Kasumi-1 (cell line): ENCODE results near the gene PPP1R13B.
A peak's percentile ranks its signal among the peaks of the same experiment; 100 is the strongest.

Experiments
- DNase-seq, 2 experiments: peaks; one replicate each; lab custom pipeline; 2025; lab: John Stamatoyannopoulos, UW

Gene PPP1R13B

DNA sequence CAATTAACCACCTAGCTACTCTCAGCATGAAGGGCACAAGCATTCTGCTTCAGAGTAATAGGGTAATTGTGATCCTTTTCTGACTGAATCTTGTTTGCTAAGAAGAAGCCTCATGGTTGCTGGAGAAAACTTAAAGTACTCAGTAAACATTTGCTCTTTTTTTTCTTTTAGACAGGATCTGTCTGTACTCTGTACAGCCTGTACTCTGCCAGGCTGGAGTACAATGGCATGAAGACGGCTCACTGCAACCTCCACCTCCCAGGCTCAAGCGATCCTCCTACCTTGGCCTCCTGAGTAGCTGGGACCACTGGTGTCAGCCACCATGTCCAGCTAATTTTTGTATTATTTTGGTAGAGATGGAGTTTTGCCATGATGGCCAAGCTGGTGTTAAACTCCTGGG is 12.4 kb downstream of the PPP1R13B start:
- no peak for DNase-seq

DNA sequence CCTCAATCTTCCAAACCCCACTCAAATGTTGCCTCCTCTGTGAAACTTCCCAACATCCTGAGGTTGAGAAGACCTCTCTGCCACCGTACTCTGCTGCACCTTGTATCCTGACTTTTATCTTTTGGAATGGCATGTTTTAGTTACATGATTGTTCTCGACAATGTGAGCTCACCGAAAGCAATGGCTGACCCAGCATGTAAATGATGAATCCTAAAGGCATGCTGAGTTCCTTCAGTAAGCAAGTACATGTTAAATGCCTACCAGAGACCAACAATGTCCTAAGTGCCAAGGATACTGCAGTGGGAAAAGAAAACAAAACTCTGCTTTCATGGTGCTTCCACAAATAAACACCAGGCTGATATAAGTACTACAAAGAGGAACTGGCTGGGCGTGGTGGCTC is 13.7 kb downstream of the PPP1R13B start:
- DNase-seq: no peak

DNA sequence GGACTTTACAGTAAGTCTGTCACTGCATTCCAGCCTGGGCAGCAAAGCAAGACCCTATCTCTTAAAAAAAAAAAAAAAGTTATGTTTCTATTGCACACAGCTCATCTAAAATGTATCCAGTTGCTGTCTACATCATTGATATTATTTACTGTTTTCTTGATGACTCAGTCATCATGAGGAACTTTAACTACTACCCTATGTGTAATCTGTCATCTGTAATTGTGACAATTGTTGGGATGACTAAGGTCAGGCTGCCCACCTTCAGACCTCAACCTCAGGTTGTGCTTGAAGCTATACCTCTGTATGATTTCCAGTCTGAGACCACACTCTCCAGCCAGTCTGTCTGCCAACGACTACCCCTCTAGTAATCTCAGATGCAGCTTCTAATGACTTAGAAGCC is 15.3 kb downstream of the PPP1R13B start:
- no peak for DNase-seq

DNA sequence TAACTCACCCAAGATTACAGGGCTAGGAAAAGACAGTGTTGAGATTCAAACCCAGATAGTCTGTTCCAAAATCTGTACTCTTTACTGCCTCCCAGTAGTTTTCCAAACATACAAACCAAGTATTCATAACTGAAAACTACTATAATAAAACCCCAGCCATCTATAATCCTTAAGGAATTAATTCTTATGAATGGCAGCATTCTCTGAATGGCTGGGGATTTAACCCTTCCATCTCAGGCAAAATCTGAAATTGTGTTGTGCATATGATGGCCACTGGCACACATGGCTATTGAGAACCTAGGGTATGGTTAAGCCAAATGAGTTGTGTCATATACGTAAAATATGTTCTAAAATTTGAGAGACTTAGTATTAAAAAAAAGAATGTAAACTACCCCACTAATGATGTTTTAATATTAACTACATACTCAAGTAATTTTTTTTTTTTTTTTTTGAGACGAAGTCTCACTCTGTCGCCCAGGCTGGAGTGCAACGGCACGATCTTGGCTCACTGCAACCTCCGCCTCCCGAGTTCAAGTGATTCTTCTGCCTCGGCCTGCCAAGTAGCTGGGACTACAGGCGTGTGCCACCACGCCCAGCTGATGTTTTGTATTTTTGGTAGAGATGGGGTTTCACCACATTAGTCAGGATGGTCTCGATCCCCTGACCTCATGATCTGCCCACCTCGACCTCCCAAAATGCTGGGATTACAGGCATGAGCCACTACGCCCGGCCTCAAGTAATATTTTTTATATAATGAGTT is 16.7 kb downstream of the PPP1R13B start:
- DNase-seq: no peak

DNA sequence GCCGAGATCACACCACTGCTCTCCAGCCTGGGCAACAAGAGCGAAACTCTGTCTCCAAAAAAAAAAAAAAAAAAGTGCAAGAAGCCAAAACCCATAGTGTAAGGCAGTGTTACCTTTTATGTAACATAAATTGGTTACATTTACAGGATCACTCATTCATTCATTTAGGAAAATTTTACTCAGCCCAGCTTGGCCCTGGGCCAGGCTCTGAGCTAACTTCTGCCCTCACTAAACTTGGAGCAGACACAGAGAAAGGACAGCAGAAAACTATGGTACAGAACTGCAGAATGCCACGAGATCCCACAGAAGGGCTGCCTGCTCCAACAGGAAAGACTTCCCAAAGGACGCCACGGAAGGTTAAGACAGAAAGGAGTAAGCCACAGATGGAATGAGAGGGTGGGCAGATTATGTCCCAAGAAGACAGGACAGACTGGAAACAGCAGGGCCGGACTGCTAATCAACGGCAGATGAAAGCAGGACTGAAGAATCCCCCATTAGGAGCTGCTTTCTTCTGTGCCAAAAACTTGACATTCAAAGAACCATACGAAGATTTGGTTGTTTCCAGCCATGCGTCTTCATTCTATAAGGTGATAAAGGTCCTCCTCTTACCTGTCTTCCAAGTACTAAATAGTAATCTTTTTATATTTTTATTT is 18.9 kb downstream of the PPP1R13B start:
- DNase-seq: no peak

DNA sequence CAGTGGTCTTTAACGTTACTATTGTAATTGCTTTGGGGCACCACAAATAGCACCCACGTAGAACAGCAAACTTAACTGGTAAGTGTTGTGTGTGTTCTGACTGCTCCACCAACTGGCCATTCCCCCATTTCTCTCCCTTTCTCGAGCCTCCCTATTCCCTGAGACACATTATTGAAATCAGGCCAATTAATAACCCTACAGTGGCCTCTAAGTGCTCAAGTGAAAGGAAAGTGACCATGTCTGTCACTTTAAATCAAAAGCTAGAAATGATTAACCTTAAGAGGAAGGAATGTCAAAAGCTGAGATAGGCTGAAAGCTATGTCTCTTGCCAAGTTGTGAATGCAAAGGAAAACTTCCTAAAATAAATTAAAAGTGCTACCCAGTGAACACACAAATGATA is 22.3 kb downstream of the PPP1R13B start:
- no peak for DNase-seq

DNA sequence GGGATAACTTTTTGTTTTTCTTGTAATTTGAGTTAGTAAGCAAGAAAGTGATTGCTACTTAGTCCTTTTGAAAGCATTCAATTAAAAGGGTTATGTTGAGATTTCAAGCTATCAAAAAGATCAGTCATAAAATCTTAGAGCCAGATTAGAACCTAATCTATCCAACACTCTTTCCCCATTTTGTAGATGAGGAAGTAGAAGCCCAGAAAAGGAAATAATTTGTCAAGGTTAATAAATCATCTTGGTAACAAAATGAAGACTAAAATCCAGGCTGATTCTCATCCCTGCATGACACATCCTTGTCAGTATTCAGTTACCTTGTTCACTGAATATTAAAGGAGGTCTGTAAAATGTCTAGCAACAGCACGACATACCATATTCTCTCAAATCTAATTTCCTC is 26.5 kb downstream of the PPP1R13B start:
- no peak for DNase-seq

DNA sequence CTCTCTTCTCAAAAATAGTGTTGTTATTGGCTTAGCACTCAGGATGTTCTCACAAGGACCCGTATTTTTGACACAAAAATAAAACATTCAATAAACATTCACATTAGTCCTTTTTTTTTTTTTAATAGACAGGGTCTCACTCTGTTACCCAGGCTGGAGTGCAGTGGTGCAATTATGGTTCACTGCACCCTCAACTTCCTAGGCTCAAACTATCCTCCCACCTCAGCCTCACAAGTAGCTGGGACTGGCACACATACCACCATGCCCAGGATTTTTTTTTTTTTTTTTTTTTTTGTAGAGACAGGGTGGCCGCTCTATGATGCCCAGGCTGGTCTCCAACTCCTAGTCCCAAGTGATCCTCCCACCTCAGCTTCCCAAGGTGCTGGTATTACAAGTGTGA is 27.0 kb downstream of the PPP1R13B start:
- DNase-seq: no peak

DNA sequence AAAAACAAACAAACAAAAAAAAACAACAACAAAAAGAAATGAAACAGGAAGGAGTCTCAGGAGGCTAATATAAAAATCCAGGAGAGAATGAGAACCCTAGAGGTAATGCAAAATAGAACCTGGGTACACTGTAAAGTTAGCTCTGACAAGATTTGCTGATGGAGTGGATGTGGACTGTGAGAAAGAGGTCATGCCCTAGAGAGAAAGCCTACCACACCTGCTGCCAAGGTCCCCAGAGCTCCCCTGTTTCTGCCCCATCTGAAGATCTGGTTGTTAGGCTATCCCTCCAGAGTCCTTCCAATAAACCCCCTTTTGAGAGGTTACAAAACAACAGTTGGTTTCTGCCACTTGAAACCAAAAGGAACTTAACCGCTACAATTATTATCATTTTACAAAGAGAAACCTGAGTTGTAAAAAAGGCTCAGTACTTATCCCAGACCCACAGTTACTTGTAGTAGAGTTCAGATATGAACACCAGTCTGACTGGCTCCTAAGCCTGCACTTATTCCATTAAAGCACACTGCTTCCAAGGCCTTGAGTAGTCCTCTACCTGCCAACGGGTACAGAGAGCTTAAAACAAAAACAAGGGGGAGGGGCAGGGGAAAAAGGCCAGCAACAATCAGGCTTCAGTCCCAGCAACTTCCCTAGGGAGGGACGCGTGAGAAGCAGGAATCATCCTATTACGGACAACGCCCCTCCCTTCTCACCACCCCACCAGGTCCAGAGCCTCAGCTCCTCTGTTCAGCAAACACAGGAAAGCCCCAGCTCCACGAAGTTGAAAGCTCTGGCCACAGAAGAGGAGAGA is 27.7 kb downstream of the PPP1R13B start:
- no peak for DNase-seq

DNA sequence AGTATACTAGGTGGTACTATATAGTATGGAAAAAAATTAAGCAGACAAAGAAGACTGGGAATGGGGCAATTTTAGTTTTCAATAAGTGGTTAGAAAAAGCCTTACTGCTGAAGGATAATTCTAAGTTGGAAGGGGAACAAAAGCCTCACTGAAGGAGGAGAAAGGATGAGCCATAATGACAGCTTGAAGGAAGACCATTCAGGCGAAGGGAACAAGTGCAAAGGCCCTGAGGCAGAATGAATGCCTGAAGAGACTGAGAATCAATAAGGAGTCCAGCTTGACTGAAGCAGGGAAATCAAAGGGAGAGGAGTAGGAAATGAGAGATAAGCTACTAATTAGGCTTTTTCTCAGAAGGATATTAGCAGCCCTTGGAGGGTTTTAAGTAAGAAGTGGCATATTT is 28.5 kb downstream of the PPP1R13B start:
- no peak for DNase-seq

DNA sequence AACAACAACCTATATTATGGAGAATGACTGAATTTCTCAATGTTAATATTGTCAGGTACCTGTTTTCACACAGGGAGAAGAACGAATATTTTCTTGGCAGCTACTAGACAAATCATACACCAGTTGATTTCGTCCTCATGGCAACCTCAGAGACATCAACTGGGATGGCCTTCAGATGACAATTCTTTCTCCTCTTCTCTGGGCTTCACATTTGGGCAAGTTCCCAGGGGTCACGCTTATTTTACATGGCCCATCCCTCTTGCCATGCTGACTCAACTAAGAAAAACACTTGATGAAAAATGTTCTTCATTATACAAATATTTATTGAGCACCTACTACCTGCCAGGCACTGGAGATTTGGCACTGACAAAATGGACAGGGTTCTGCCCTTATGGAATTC is 29.0 kb downstream of the PPP1R13B start:
- DNase-seq: no peak

DNA sequence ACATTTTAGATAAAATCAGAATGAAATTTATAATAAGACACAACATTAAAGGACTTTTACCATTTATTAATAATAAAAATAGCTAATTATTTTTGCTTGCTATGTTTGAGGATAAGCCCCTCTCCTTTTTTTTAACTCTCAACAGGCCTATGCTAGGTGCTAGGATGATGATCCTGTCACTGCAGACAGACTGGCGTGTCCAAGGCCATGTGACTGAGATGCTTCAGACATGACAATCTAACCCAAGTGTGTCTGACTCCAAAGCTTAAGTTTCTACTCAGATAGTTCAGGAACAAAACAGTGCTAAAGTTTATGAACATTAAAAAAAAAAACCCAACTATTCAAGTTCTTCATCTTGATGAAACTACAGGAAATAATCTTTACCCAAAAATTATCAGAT is 29.8 kb downstream of the PPP1R13B start:
- DNase-seq: no peak

DNA sequence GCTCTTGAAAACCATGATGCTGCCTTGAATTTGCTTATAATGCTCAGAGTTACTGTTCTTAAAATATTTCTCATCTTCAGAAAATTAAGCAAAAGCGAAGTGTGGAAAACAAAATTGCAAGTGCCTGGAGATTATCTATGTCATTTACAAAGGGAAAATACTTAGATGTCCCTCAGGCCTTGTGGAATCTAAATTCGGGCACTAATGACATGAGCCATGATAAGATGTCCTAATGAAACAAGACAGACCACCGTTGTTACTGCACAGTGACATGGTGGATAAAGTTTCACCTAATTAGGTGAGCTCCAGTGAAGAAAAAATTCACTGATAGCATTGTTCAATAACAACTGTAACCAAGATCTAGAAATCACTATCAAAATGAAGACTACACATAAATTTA is 30.4 kb downstream of the PPP1R13B start:
- no peak for DNase-seq

DNA sequence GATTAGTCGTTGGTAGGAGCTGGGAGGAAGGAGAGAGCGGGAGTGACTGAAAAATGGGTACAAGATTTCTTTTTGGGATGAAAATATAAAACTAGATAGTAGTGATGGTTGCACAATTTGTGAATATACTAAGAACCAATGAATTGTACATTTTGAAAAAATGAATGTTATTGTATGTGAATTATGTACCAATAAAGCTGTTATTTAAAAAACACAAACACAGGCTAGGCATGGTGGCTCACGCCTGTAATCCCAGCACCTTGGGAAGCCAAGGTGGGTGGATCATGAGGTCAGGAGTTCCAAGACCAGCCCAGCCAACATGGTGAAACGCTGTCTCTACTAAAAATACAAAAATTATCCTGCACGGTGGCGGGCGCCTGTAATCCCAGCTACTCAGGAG is 32.1 kb downstream of the PPP1R13B start:
- DNase-seq: no peak

DNA sequence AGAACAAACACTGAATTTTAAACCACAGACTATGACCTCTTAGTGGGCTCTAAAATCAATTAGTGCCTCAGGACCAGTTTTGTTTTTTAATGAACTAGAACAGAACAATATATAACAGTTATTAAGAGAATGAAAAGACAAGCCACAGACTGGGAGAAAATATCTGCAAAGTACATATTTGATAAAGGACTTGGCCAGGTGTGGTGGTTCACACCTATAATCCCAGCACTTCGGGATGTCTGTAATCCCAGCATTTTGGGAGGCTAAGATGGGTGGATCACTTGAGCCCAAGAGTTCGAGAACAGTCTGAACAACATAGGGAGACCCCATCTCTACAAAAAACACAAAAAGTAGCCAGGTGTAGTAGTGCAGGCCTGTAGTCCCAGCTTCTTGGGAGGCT is 36.2 kb downstream of the PPP1R13B start:
- no peak for DNase-seq

DNA sequence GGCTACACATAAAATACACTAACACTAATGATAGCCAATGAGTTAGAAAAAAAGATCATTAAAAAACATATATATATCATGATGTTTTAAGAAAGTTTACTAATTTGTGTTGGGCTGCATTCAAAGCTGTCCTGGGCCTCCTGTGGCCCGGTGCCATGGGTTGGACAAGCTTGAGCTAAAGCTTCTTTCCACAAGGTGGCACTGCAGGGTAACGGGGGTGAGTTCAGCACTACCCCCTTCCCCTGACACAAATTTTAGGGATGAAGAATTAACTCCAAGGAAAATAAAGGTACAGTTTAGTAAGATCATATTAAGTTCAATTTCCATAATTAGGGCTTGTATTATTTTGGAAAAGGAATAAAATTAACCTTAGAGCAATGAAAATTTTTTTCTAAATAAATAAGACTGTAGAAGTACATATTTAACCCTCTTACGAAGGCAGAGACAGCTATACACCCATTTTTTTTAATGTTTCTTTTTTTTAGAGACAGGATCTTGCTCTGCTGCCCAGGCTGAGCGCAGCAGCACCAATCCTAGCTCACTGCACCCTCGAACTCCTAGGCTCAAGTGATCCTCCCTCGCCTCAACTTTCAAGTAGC is 38.9 kb downstream of the PPP1R13B start:
- peak; percentile 64 for DNase-seq

DNA sequence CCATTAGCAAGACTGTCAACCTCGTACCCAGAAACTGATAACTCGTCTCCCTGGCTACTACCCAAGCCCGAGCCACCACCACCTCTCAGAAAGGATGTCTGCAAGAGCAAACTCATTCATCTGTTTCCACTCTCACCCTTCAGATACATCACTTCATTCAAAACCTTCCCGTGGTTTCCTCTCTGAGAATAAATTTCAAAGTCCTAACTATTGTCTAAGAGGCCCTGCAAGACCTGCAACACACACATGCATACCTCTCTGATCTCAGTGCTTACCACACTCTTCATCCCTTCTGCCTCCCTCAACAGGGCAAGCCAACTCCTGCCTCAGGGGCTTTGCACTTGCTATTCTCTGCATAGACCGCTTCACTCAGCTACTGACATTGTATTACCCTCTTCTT is 40.6 kb downstream of the PPP1R13B start:
- DNase-seq: no peak

DNA sequence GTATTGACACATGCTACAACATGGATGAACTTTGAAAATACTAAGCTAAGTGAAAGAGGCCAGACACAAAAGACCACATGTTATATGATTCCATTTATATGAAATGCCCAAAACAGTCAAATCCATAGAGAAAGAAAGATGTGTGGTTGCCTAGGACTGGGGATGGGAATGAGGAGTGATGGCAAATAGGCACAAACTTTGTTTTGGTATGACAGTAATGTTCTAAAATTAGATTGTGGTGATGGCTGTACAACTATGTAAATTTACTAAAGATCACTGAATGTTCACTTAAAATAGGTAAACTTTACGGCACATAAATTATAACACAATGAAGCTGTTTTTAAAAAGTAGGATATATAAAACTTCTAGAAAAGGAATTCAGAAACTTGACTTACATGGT is 41.7 kb downstream of the PPP1R13B start:
- no peak for DNase-seq

DNA sequence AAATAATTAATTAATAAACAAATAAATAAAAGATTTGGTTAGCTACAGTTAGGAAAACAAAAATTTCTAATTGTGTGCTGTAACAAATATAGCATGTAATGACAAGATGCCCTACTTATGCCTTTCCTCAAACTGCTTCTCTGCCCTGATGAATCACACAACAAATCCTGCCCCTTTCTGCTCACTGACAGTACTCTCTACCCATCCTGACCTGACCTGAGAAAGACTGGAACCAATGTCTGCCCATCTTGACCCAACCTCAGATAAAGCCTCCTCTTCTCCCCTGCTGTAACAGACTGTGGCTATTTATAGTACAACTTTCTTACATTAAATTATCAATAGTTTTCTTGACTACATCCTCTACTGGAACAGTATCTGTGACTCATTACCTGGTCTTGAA is 43.7 kb downstream of the PPP1R13B start:
- DNase-seq: no peak

DNA sequence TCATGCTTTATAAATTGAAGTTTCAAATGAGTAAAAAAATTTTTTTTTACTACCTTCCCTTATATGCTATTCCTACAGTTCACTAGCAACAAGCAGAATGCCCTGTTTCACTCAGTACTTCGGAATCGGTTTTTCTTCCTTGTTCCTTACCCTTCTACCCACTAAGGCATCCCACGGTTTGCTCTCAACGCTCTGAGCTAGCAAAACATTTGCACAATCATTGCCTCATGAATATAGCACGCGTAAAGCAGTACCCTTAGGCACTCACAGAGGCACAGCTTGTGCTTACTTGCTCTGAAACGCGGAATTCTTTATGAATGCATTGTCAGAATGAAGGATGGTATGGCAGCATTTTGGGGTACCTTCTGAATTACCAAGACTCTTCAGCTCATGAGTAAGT is 45.0 kb downstream of the PPP1R13B start:
- no peak for DNase-seq

DNA sequence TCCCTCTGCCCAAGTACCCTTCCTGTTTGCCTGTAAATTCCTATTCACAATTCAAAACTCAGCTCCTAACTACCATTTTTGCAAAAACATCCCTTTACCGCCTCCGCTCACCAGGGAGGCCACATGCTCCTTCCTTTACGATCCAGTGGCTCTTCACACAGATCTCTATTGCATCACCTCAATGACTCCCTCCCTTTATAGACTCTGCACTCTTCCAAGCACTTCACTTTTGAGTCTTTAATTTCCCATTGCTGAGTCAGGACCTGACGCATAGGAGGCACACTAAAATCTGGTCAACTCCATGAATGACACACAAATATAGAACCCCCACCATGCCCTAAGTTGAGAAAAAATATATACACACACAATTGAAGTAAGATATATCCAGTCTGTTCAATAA is 45.9 kb downstream of the PPP1R13B start:
- no peak for DNase-seq

DNA sequence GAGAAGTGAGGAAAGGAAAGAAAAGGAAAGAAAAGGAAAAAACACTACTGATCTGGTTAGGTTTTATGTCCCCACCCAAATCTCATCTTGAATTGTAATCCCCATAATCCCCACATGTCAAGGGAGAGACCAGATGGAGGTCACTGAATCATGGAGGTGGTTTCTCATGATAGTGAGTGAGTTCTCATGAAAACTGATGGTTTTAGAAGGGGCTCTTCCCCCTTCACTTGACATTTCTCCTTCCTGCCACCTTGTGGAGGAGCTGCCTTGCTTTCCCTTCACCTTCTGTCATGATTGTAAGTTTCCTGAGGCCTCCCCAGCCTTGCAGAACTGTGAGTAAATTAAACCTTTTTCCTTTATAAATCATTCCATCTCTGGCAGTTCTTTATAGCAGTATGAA is 54.2 kb downstream of the PPP1R13B start:
- DNase-seq: peak in 1 of 2 experiments; percentile 3

DNA sequence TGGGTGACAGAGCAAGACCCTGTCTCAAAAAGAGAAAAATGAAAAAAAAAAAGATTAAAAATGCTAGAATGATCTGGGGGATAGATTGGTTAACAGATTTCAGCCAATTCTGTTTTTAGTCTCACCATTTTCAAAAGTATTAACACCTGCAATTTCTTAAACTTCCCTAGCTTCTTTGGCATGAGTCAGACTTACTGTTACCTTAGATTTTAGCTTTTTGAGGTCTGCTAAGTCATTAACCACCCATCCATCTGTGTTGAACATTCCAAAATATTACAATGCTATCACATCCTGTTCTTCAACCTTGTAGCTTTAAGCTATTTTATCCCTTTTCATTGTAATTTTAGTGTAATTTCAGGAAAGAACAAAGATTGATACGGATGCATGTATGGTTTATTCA is 59.3 kb downstream of the PPP1R13B start:
- no peak for DNase-seq
